Testis (tissue), 2 donors: ENCODE data around the gene NCEH1.

Experiments used
- CTCF ChIP-seq, 3 experiments: fragments of 450-650 bp in 2 of 3; fragments of 200-600 bp in 1 of 3; sonication (generic) in 1 of 3; IDR thresholded peaks; one replicate each; pipeline ENCODE4 v1.5.1; 2016 to 2019; ENCODE audit warnings: antibody characterized with exemption in 3 of 3, mild to moderate bottlenecking in 2 of 3, moderate library complexity in 1 of 3
- POLR2A ChIP-seq: fragments of 450-650 bp; IDR thresholded peaks from one replicate; pipeline ENCODE4 v1.6.1; 2017; ENCODE audit warnings: antibody characterized with exemption, mild to moderate bottlenecking, moderate library complexity

GRCh38 chr3:172630316-172630715 is 80.6 kb downstream of the NCEH1 start:
- TF ChIP-seq CTCF (IDR thresholded peaks at IDR 0.05) = no peak
- TF ChIP-seq POLR2A = no peak
